GM19240 (cell line): ENCODE data around the gene TRIP11.

Source experiments
- DNase-seq: peaks from one replicate; pipeline ENCODE4 v3.0.0; 2011; ENCODE audit warnings: low spot score; ENCODE audit not compliant: insufficient read length

The TRIP11 gene

GRCh38 chr14:91920526-91920925, 119.3 kb downstream of the TRIP11 start:
- DNase-seq: no peak

DNA sequence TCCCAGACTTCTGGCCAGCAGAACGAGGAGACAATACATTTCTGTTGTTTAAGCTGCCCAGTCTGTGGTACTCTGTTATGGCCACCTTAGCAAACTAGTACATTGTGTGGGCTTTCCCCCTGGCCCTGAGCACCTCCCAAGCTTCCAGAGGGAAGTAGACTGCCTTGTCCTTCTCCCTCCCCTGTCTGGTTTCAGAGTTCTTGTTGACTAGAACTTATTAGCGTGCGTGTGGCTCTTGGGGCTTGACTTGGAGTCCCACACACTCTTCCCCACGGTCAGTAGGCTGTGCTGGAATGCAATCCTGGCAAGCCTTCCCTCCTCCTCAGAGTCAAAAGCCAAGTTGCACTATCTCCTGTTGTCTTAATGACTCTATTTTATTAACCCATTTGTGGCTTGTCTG, 120.0 kb downstream of the TRIP11 start:
- no peak for DNase-seq

- no peak for DNase-seq
Observed at GRCh38 chr14:91918186-91918883, 121.5 kb downstream of the TRIP11 start.
